B cell (primary cell): ENCODE results near the gene GADD45G. TPM values are rescaled to one million over a fixed set of nuclear protein-coding genes. Genes with fewer than 3 reads are reported as not detected.

Experiments used
- ATAC-seq: fragments of 200-7000 bp; cut with Tn5 transposase; one replicate; pipeline ENCODE4 v1.10.0; 2021; ENCODE audit warnings: low read depth, mild to moderate bottlenecking, moderate number of reproducible peaks, moderate library complexity
- CTCF ChIA-PET: fragments of 350-600 bp; sonication (Branson Sonifier 250); formaldehyde crosslinking; loops from one replicate; lab custom pipeline; 2021; ENCODE audit warnings: antibody characterized with exemption, inconsistent platforms; lab: Charles Lee
- POLR2A ChIA-PET: fragments of 350-600 bp; sonication (Branson Sonifier 250); formaldehyde crosslinking; loops from one replicate; lab custom pipeline; 2021; ENCODE audit warnings: antibody characterized with exemption; lab: Charles Lee
- DNase-seq: peaks from one replicate; pipeline ENCODE4 v3.0.0; 2013
- H2AFZ ChIP-seq: 2 replicates; pipeline ENCODE4 v1.6.1; 2012; ENCODE audit warnings: mild to moderate bottlenecking, low read depth, low read length; ENCODE audit not compliant: insufficient read depth, poor library complexity, severe bottlenecking
- H3K27ac ChIP-seq, 2 donors: 1 replicate in 1 of 2; 2 replicates in 1 of 2; pipeline ENCODE4 v1.5.1; 2012 to 2013; ENCODE audit warnings: low read length in 2 of 2, mild to moderate bottlenecking in 2 of 2, moderate library complexity in 1 of 2
- H3K27me3 ChIP-seq, 4 experiments: fragments of 200-600 bp in 1 of 4; sonication (generic) in 1 of 4; replicated peaks in 1 of 4; 1 replicate in 2 of 4; 2 replicates in 2 of 4; pipeline versions ENCODE4 v1.6.1 to v1.7.0; 2013 to 2016; ENCODE audit warnings: low read length in 3 of 4, mild to moderate bottlenecking in 2 of 4, mixed read lengths in 1 of 4, moderate library complexity in 1 of 4; ENCODE audit not compliant: insufficient read depth in 4 of 4, control insufficient read depth in 3 of 4; ENCODE audit errors: control extremely low read depth in 1 of 4
- H3K36me3 ChIP-seq, 2 experiments: replicated peaks in 1 of 2; 1 replicate in 1 of 2; 2 replicates in 1 of 2; pipeline versions ENCODE4 v1.6.1 to v1.7.1; 2013; ENCODE audit warnings: low read length in 1 of 2; ENCODE audit not compliant: insufficient read depth in 2 of 2, control insufficient read depth in 1 of 2; ENCODE audit errors: control extremely low read depth in 1 of 2, extremely low read depth in 1 of 2
- H3K4me1 ChIP-seq, 2 donors: fragments of 200-600 bp in 1 of 2; sonication (generic) in 1 of 2; 1 replicate in 1 of 2; 2 replicates in 1 of 2; pipeline versions ENCODE4 v1.5.1 to v1.6.1; 2013 to 2017; ENCODE audit warnings: low read length in 2 of 2; ENCODE audit not compliant: control insufficient read depth in 2 of 2, insufficient read depth in 2 of 2
- H3K4me2 ChIP-seq: replicated peaks from 2 replicates; pipeline ENCODE3; 2012; ENCODE audit warnings: mild to moderate bottlenecking, low read depth, low read length; ENCODE audit not compliant: poor library complexity, severe bottlenecking
- H3K4me3 ChIP-seq, 5 experiments: fragments of 200-600 bp in 1 of 5; sonication (generic) in 1 of 5; 1 replicate in 3 of 5; 2 replicates in 2 of 5; pipeline versions ENCODE4 v1.5.1 to v1.7.0; 2011 to 2016; ENCODE audit warnings: low read length in 4 of 5, mild to moderate bottlenecking in 4 of 5, low read depth in 2 of 5, control low read depth in 1 of 5, moderate library complexity in 1 of 5; ENCODE audit not compliant: insufficient read depth in 1 of 5; ENCODE audit errors: control extremely low read depth in 1 of 5, extremely low read depth in 1 of 5
- H3K79me2 ChIP-seq: fragments of 200-600 bp; sonication (generic); one replicate; pipeline ENCODE4 v1.6.0; 2016; ENCODE audit warnings: low read length; ENCODE audit not compliant: control insufficient read depth, insufficient read depth
- H3K9ac ChIP-seq: fragments of 200-600 bp; sonication (generic); 2 replicates; pipeline ENCODE4 v1.6.1; 2017; ENCODE audit warnings: mild to moderate bottlenecking, low read length, moderate library complexity
- H3K9me3 ChIP-seq, 3 donors: one replicate each; pipeline versions ENCODE4 v1.6.1 to v1.7.1; 2013; ENCODE audit warnings: low read length in 2 of 3; ENCODE audit not compliant: control insufficient read depth in 2 of 3, insufficient read depth in 1 of 3; ENCODE audit errors: control extremely low read depth in 1 of 3
- H4K20me1 ChIP-seq: 2 replicates; pipeline ENCODE4 v1.6.0; 2012; ENCODE audit warnings: mild to moderate bottlenecking, low read length; ENCODE audit not compliant: insufficient read depth, control insufficient read depth, poor library complexity, severe bottlenecking
- H3K27ac Mint-ChIP-seq: one replicate; pipeline ENCODE4 v1.8.0; 2021; ENCODE audit warnings: mixed read lengths
- H3K27me3 Mint-ChIP-seq: one replicate; pipeline ENCODE4 v1.8.0; 2021; ENCODE audit warnings: mixed read lengths
- H3K4me1 Mint-ChIP-seq: one replicate; pipeline ENCODE4 v1.8.0; 2021; ENCODE audit warnings: mixed read lengths
- H3K4me3 Mint-ChIP-seq: one replicate; pipeline ENCODE4 v1.8.0; 2021; ENCODE audit warnings: mixed read lengths
- H3K9me3 Mint-ChIP-seq: one replicate; pipeline ENCODE4 v1.8.0; 2022; ENCODE audit warnings: mixed read lengths; ENCODE audit not compliant: insufficient read depth
- CTCF ChIP-seq: fragments of 200-600 bp; IDR thresholded peaks from one replicate; pipeline ENCODE4 v1.8.0; 2022; ENCODE audit warnings: antibody characterized with exemption, mild to moderate bottlenecking
- EZH2 ChIP-seq: IDR thresholded peaks from 2 replicates; pipeline ENCODE4 v1.6.1; 2012; ENCODE audit warnings: borderline replicate concordance, low read depth, mild to moderate bottlenecking, moderate library complexity, low read length; ENCODE audit not compliant: insufficient read depth, poor library complexity, severe bottlenecking
- WGBS: methylation state at CpG from one replicate; pipeline ENCODE4 v1.1.5; 2013; ENCODE audit warnings: missing lambda C conversion rate; ENCODE audit not compliant: insufficient coverage; 5-methylcytosine and 5-hydroxymethylcytosine counted together
- intact Hi-C: fragments of 100-400 bp; cut with micrococcal nuclease; formaldehyde crosslinking; loops from one replicate; pipeline ENCODE4 v1.10.0; 2022
- polyA plus RNA-seq: library from polyadenylated mRNA; depleted of rRNA; stranded (reverse); fragments of >200 nt; gene quantifications from 2 replicates; pipeline ENCODE4 v1.2.3, GENCODE V29; 2012
- total RNA-seq, 2 donors: library from RNA; stranded (reverse); fragments of 120-200 nt in 1 of 2; gene quantifications; 1 replicate in 1 of 2; 2 replicates in 1 of 2; pipeline versions ENCODE4 v1.2.3 to v1.2.4, GENCODE V29; 2013 to 2022

Gene GADD45G
- total and polyA plus RNA-seq, 2 donors (not counting 1 experiment from before 2014, with no cell fraction given): 4.3 to 5.9 TPM

DNA sequence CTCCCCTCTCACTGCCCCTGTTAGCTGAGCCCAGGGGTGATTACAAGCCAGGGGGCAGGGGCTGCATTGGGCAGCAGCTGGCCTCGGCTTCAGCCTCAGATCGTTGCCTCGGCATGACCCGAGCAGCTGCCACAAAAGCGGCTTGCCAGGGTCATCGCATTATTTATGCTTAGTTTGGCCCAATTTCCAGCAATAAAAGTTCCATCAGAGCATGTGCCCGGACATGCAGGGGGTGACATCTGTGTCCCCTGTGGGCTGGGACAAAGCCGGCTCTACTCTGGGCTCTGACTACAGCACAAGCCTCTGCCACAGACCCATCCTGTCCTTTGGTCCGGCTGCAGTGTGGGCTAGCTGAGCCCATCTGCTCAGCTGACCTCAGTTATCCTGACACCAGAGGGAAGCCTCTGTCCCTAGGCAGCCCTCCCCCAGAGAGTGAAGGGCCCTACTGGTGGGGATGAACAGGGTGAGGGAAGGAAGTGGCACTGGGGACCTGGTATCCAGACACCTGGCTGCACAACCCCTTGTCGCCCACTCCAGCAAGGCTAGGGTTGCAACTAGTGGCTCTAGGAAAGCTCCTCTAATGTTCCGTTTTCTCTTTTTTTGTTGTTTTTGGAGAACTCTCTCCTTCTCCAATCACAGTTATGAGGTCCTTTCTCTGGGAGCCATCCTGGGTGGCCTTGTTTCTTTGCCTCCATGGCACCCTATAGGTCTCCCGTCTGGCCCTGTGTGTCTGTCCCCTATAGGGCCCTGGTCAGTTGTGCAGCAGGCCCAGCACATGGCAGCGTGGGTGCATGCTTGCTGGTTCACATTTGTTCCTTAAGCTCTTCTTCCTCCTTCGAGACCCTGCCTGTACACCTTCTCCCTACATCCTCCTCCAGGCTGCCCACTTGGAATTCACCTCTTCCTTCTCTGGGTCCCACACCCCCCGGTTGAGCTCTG, 13.3 kb upstream of the GADD45G start:
- Histone ChIP-seq H3K27ac (no peak overlapping the region), H3K27me3 (peaks cover 0 to 19% (median 1%) of the 10 kb centered on the region in 4 experiments), H3K4me1 (no peaks in the 10 kb centered on the region), H3K4me2 (no peak overlapping the region), H3K9ac (no peak overlapping the region), H2AFZ (no peak overlapping the region), H3K36me3 (no peaks in the 10 kb centered on the region), H3K4me3 (no peak overlapping the region), H4K20me1 (no peaks in the 10 kb centered on the region), H3K9me3 (no peaks in the 10 kb centered on the region), H3K79me2 (no peaks in the 10 kb centered on the region)
- WGBS: 90% methylated on average over 15 of the region's 15 CpGs
- Mint-ChIP-seq H3K4me1 (no peaks in the 10 kb centered on the region), H3K9me3 (no peaks in the 10 kb centered on the region), H3K27ac (no peak overlapping the region), H3K27me3 (peaks cover 25% of the 10 kb centered on the region), H3K4me3 (no peak overlapping the region)
- intact Hi-C loops: no loop called here
- POLR2A ChIA-PET: no interaction called here
- ATAC-seq (no peak), DNase-seq (no peak)
- CTCF ChIA-PET: interaction anchor here (0.9 to 14.3 kb wide), 6 partner anchors 10 to 510 kb away, joined by 4 to 406 read pairs (median 6); no protein-coding TSS in a partner anchor
- TF ChIP-seq EZH2 (no peak), CTCF (no peak)

DNA sequence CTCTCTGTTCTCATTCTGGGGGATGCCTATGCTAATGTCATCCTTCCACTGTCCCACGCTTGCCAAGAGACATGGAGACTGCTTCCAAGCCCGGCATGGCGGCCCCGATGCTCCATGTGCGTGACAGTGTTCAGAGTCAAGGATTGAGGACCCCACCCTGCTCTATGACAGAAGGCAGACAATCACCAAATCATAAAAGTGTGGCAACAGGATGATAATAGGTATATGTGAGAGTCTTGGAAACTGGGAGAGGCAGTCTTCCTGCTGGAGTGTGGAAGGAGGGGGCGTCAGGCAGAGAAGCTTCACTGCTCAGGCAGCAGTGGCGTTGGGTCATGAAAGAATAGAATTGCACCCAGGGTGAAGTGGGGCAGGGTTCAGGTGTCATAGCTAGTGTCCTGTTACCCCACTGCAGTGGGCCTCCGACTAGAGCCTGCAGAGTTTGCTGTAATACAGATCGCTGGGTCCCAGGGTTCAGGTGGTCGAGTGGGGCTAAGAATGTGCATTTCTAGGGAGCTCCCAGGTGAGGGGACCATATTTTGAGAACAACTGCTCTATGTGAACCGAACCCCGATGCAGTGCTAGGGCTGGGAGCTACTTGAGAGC, 12.5 kb upstream of the GADD45G start:
- no peaks in the 10 kb centered on the region for H3K4me1 ChIP-seq
- no peak overlapping the region for H3K4me2 ChIP-seq
- H3K4me1 Mint-ChIP-seq: no peaks in the 10 kb centered on the region
- no peak overlapping the region for H3K27ac ChIP-seq
- H4K20me1 ChIP-seq: no peaks in the 10 kb centered on the region
- H2AFZ ChIP-seq: no peak overlapping the region
- POLR2A ChIA-PET: no interaction called here
- TF ChIP-seq EZH2: no peak
- H3K9me3 ChIP-seq: no peaks in the 10 kb centered on the region
- CTCF ChIA-PET: interaction anchor here (0.9 to 14.3 kb wide), 8 partner anchors 8 to 509 kb away, joined by 3 to 406 read pairs (median 6); no protein-coding TSS in a partner anchor
- intact Hi-C loops: no loop called here
- ATAC-seq (no peak), DNase-seq (no peak)
- peaks cover 25% of the 10 kb centered on the region for H3K27me3 Mint-ChIP-seq
- no peak overlapping the region for H3K4me3 ChIP-seq
- H3K4me3 Mint-ChIP-seq: no peak overlapping the region
- H3K79me2 ChIP-seq: no peaks in the 10 kb centered on the region
- no peaks in the 10 kb centered on the region for H3K9me3 Mint-ChIP-seq
- H3K9ac ChIP-seq: no peak overlapping the region
- H3K27me3 ChIP-seq: peaks cover 0 to 19% (median 1%) of the 10 kb centered on the region in 4 experiments
- no peaks in the 10 kb centered on the region for H3K36me3 ChIP-seq
- WGBS: 89% methylated on average over 11 of the region's 12 CpGs
- no peak overlapping the region for H3K27ac Mint-ChIP-seq
